Measurements from ENCODE around the gene EIF3F. TPM values are rescaled to one million over a fixed set of nuclear protein-coding genes. Genes with fewer than 3 reads are reported as not detected.

Gene EIF3F
- total and polyA plus RNA-seq, 10 of the 15 experiments (the other 5 are each of a cell fraction or from before 2014, with no cell fraction given) = 81.3 to 461 (median 213) TPM

DNA sequence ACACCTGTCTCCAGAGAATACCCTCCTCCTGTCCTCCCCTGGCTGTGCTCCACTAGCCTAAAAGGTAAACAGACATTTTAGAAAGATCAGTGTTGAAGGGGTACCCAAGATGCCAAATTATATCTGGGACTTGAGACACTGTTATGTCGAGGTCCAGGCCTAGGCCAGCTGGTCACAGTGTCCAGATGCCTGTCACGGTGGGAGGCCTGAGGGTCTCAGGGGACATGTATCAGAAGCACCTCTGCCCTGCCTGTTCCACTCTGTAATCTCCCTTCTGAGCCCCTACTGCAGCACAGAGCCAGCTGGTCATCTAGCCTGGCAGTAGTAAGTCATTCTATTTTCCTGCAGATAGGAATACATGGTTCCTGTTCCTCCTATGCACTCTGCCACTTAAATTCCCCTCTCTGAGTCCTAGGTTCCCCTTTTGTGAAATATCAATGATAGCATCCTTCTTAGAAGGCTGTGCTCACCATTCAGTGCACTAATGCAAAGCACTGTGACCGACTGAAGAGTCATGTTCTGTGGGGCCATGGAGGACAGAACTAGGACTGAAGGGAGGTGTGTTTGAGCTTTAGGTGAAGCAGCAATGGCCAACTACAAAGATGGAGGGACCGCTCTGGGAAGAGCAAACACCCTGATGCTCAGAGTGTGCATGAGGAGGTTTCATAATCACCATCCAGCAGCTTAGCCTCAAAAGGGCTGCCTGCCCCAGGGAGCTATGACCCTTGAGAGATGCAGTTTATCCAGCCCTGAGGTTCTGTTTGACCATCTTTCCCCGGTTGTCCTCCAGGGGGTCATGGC lies 49.1 kb downstream of the EIF3F start (continued):
- TF ChIP-seq, protein P1, sequence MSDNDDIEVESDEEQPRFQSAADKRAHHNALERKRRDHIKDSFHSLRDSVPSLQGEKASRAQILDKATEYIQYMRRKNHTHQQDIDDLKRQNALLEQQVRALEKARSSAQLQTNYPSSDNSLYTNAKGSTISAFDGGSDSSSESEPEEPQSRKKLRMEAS (IDR thresholded peaks at IDR 0.05; ENCODE audit: low read depth, low read length) = no peak
- TF ChIP-seq ZNF274 (IDR thresholded peaks at IDR 0.05; ENCODE audit: insufficient read depth, insufficient read length) (no peak), JUND (IDR thresholded peaks at IDR 0.05; ENCODE audit: low read depth, low read length) (no peak), CHD1 (IDR thresholded peaks at IDR 0.05; ENCODE audit: low read depth, low read length) (no peak), STAT1 (conservative IDR thresholded peaks at IDR 0.05) (no peak), KAT2A (conservative IDR thresholded peaks at IDR 0.05; ENCODE audit: control insufficient read depth, low read depth, low read length) (no peak), IRF4 (IDR thresholded peaks at IDR 0.05; ENCODE audit: low read depth, low read length) (no peak)
- TF ChIP-seq, protein P2, sequence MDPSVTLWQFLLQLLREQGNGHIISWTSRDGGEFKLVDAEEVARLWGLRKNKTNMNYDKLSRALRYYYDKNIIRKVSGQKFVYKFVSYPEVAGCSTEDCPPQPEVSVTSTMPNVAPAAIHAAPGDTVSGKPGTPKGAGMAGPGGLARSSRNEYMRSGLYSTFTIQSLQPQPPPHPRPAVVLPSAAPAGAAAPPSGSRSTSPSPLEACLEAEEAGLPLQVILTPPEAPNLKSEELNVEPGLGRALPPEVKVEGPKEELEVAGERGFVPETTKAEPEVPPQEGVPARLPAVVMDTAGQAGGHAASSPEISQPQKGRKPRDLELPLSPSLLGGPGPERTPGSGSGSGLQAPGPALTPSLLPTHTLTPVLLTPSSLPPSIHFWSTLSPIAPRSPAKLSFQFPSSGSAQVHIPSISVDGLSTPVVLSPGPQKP (IDR thresholded peaks at IDR 0.05; ENCODE audit: low read depth, low read length) = no peak

DNA sequence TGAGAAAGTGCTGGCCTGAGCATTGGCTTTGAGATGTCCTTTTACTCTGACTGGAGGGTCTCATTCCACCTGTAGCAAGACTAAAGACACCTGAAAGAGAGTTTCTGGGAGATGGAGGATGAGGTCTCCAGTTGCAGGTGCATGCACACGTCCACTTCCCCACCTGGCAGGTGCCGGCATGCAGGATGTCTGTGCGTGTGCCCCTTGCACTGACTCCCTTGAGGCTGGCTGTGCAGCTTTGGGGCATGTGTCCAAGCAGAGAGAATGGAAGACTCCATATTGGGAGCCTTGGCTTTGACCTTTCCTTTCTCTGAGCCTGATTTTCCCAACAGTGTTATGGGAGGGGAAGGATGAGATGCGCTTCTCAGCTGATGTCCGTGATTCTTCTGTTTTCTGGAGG lies 49.8 kb downstream of the EIF3F start:
- Histone ChIP-seq H3K9me3 (replicated peaks; ENCODE audit: control insufficient read depth, insufficient read depth, low read length) (no peaks in the 10 kb centered on the region), H3K9ac (ENCODE audit: control insufficient read depth, insufficient read depth, low read length) (no peak overlapping the region), H3K4me1 (ENCODE audit: control insufficient read depth, insufficient read depth, low read length) (no peaks in the 10 kb centered on the region), H3K27ac (ENCODE audit: control insufficient read depth, insufficient read depth) (no peak overlapping the region), H3K79me2 (ENCODE audit: control insufficient read depth, insufficient read depth, low read length) (no peaks in the 10 kb centered on the region), H4K20me1 (ENCODE audit: control insufficient read depth, insufficient read depth) (no peaks in the 10 kb centered on the region), H3K4me2 (ENCODE audit: control insufficient read depth, insufficient read depth) (no peak overlapping the region), H3K4me3 (no peak overlapping the region), H3K36me3 (ENCODE audit: control insufficient read depth in 2 of 2, insufficient read depth in 2 of 2, low read length in 1 of 2) (no peaks in the 10 kb centered on the region), H3K27me3 (replicated peaks in 1 of 2; ENCODE audit: control insufficient read depth in 2 of 2, insufficient read depth in 2 of 2, low read length in 1 of 2) (no peaks in the 10 kb centered on the region; a peak in 2 of 4 replicates), H2AFZ (ENCODE audit: control insufficient read depth, low read depth, low read length) (no peak overlapping the region)
- SMC1A ChIA-PET (ENCODE audit: uncharacterized antibody, unreplicated experiment) = interaction anchor here (1.3 kb wide), 1 partner anchor 60 kb away, joined by 3 read pairs; no protein-coding TSS in a partner anchor
- FAIRE-seq (no peak), ATAC-seq (no peak), DNase-seq (ENCODE audit: low read depth, low spot score) (no peak)
- RAD21 ChIA-PET (ENCODE audit: unreplicated experiment) = interaction anchor here (0.8 kb wide), 1 partner anchor 62 kb away, joined by 3 read pairs; no protein-coding TSS in a partner anchor
- no TSS peak for BruUV-seq (replicated peaks)
- 39% methylated on average over 5 of the region's 5 CpGs for WGBS (ENCODE audit: insufficient coverage, insufficient replicate concordance, low lambda C conversion rate, missing lambda C conversion rate)
- POLR2A ChIA-PET = no interaction called here
- CTCF ChIA-PET = interaction anchor here (1.0 to 2.1 kb wide), 3 partner anchors 9 to 63 kb away, joined by 3 to 15 read pairs (median 3); no protein-coding TSS in a partner anchor
- intact Hi-C loops (cut with micrococcal nuclease; ENCODE audit: unreplicated experiment) (loop anchor here (10.0 kb wide), 1 partner anchor 168 kb away; no protein-coding TSS in a partner anchor), in situ Hi-C loops (cut with MboI) (no loop called here)
- no peak for TF ChIP-seq RBBP5 (conservative IDR thresholded peaks at IDR 0.05)
- no peak for TF ChIP-seq RUNX3 (IDR thresholded peaks at IDR 0.05; ENCODE audit: low read length)
- TF ChIP-seq FOXK2 (IDR thresholded peaks at IDR 0.05) = no peak
- no peak for TF ChIP-seq NRF1 (conservative IDR thresholded peaks at IDR 0.05; ENCODE audit: low read depth, low read length)
- no peak for TF ChIP-seq SRF (IDR thresholded peaks at IDR 0.05; ENCODE audit: low read depth in 2 of 2, low read length in 2 of 2)
- TF ChIP-seq, protein P3, sequence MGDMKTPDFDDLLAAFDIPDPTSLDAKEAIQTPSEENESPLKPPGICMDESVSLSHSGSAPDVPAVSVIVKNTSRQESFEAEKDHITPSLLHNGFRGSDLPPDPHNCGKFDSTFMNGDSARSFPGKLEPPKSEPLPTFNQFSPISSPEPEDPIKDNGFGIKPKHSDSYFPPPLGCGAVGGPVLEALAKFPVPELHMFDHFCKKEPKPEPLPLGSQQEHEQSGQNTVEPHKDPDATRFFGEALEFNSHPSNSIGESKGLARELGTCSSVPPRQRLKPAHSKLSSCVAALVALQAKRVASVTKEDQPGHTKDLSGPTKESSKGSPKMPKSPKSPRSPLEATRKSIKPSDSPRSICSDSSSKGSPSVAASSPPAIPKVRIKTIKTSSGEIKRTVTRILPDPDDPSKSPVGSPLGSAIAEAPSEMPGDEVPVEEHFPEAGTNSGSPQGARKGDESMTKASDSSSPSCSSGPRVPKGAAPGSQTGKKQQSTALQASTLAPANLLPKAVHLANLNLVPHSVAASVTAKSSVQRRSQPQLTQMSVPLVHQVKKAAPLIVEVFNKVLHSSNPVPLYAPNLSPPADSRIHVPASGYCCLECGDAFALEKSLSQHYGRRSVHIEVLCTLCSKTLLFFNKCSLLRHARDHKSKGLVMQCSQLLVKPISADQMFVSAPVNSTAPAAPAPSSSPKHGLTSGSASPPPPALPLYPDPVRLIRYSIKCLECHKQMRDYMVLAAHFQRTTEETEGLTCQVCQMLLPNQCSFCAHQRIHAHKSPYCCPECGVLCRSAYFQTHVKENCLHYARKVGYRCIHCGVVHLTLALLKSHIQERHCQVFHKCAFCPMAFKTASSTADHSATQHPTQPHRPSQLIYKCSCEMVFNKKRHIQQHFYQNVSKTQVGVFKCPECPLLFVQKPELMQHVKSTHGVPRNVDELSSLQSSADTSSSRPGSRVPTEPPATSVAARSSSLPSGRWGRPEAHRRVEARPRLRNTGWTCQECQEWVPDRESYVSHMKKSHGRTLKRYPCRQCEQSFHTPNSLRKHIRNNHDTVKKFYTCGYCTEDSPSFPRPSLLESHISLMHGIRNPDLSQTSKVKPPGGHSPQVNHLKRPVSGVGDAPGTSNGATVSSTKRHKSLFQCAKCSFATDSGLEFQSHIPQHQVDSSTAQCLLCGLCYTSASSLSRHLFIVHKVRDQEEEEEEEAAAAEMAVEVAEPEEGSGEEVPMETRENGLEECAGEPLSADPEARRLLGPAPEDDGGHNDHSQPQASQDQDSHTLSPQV (IDR thresholded peaks at IDR 0.05) = no peak
- no peak for TF ChIP-seq EGR1 (IDR thresholded peaks at IDR 0.05; ENCODE audit: borderline replicate concordance in 1 of 2, low read depth in 2 of 2, low read length in 2 of 2)
- no peak for TF ChIP-seq SMAD1 (IDR thresholded peaks at IDR 0.05; ENCODE audit: low read depth, partially characterized antibody)
- TF ChIP-seq JUND (IDR thresholded peaks at IDR 0.05; ENCODE audit: low read depth, low read length) = no peak
- TF ChIP-seq FOXM1 (IDR thresholded peaks at IDR 0.05; ENCODE audit: low read depth, low read length) = no peak
- no peak for TF ChIP-seq MEF2A (IDR thresholded peaks at IDR 0.05; ENCODE audit: insufficient read depth, low read depth, low read length)
